SU-DHL-6 (cell line): ENCODE measurements around the gene PGAM2.
"Not testable (repeated sequence)": the region's sequence is repeated elsewhere in the genome, so short reads cannot be mapped to it uniquely, and the experiment has no call there.

Experiments
- CTCF ChIP-seq: fragments of 200-600 bp; sonication (generic); IDR thresholded peaks from one replicate; pipeline ENCODE4 v1.5.1; 2017; ENCODE audit warnings: antibody characterized with exemption, mild to moderate bottlenecking, low read length, moderate library complexity; ENCODE audit not compliant: insufficient read depth, poor library complexity, severe bottlenecking
- EZH2phosphoT487 ChIP-seq: fragments of 200-600 bp; sonication (generic), shearing (Covaris generic); conservative IDR thresholded peaks from 2 replicates; pipeline ENCODE4 v1.6.1; 2018; ENCODE audit warnings: mild to moderate bottlenecking, antibody characterized with exemption, low read length, moderate library complexity, mixed read lengths

GRCh38 chr7:44029433-44029832 lies 35.9 kb downstream of the PGAM2 start:
- TF ChIP-seq CTCF, EZH2phosphoT487: not testable (repeated sequence)
